Type B pancreatic cell (in vitro differentiated cells): Measurements from ENCODE around the gene KRTAP10-3. TPM values are rescaled to one million over a fixed set of nuclear protein-coding genes. Genes with fewer than 3 reads are reported as not detected.
"Not testable (repeated sequence)": the region's sequence is repeated elsewhere in the genome, so short reads cannot be mapped to it uniquely, and the experiment has no call there.

Experiments used
- DNase-seq: peaks from one replicate; pipeline ENCODE4 v3.0.0; 2021; ENCODE audit warnings: mixed read lengths; ENCODE audit not compliant: unreplicated experiment; ENCODE audit errors: extremely low spot score
- H3K27ac Mint-ChIP-seq: 2 replicates; pipeline ENCODE4 v1.8.0; 2021; ENCODE audit warnings: mild to moderate bottlenecking, mixed read lengths
- H3K27me3 Mint-ChIP-seq: 2 replicates; pipeline ENCODE4 v1.8.0; 2021; ENCODE audit warnings: mixed read lengths
- H3K36me3 Mint-ChIP-seq: 2 replicates; pipeline ENCODE4 v1.8.0; 2021; ENCODE audit warnings: mixed read lengths
- H3K4me1 Mint-ChIP-seq: one replicate; pipeline ENCODE4 v1.8.0; 2021; ENCODE audit warnings: mixed read lengths; ENCODE audit not compliant: unreplicated experiment
- H3K4me3 Mint-ChIP-seq: 2 replicates; pipeline ENCODE4 v1.8.0; 2021; ENCODE audit warnings: mild to moderate bottlenecking, mixed read lengths
- H3K9me3 Mint-ChIP-seq: 2 replicates; pipeline ENCODE4 v1.8.0; 2021; ENCODE audit warnings: mixed read lengths
- CTCF ChIP-seq: fragments of 200-600 bp; sonication (generic); conservative IDR thresholded peaks from 2 replicates; pipeline ENCODE4 v1.5.0; 2021; ENCODE audit warnings: antibody characterized with exemption, mild to moderate bottlenecking
- total RNA-seq: library from RNA; stranded (reverse); gene quantifications from 2 replicates; pipeline ENCODE4 v1.2.1, GENCODE V29; 2021; ENCODE audit warnings: low replicate concordance

Gene KRTAP10-3
- total RNA-seq, 1 donor from 2014 or later: not detected

DNA sequence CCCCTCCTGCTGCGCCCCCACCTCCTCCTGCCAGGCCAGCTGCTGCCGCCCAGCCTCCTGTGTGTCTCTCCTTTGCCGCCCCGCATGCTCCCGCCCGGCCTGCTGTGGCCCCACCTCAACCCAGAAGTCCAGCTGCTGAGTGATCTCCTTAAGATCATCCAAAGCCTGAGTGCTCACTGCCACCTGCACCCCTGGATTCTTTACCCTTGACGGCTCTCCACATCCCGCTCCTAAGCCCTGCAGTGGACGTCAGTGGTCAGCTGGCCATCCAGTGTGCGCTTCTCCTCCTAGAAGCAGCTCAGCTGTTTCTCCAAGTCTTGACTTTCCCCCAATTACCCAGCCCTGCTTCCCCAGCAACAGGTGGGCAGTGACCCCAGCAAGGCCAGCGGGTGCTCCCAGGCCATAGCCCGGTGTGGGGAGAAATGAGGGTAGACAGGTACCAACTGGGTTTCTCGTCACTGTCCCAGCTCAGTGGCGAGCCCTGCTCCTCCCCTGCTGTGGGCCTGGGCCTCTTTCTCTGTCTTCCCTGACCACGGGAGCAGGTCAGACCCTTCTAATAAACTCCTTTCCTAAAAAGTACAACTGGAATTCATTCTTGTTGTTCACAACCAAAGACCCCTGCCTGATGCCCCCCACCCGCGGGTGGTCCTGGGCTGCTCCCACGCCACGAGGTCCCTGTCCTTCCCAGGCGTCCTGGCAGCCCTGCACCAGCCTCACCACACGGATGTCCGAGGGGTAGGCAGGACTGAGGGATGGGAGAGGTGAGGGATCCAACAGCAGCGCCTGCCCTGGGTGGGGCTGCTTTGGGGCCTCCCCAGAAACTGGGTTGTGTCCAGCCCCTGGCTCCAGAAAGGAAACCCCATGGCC, 43.2 kb upstream of the KRTAP10-3 start:
- Mint-ChIP-seq H3K4me3 (no peak overlapping the region), H3K36me3 (no peaks in the 10 kb centered on the region), H3K27me3 (peaks cover 8% of the 10 kb centered on the region), H3K27ac (no peak overlapping the region), H3K9me3 (peaks cover 13% of the 10 kb centered on the region), H3K4me1 (peaks cover 4% of the 10 kb centered on the region)
- DNase-seq: no peak
- TF ChIP-seq CTCF: no peak

DNA sequence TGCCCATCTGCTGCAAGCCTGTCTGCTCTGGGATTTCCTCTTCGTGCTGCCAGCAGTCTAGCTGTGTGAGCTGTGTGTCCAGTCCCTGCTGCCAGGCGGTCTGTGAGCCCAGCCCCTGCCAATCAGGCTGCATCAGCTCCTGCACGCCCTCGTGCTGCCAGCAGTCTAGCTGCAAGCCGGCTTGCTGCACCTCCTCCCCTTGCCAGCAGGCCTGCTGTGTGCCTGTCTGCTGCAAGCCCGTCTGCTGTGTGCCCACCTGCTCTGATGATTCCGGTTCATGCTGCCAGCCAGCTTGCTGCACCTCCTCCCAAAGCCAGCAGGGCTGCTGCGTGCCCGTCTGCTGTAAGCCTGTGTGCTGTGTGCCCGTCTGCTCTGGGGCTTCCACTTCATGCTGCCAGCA, 42.5 kb upstream of the KRTAP10-3 start:
- not testable (repeated sequence) for H3K27me3 Mint-ChIP-seq, H3K4me3 Mint-ChIP-seq
- peaks cover 13% of the 10 kb centered on the region for H3K9me3 Mint-ChIP-seq

GRCh38 chr21:44600118-44600978, 41.8 kb upstream of the KRTAP10-3 start, which contains the start of gene KRTAP10-7:
Gene KRTAP10-7, plus strand, starts transcription at chr21:44600597. Its CDS starts 25 bp downstream, at chr21:44600622.
- not testable (repeated sequence) for H3K4me3 Mint-ChIP-seq, H3K36me3 Mint-ChIP-seq, DNase-seq, H3K27me3 Mint-ChIP-seq, H3K27ac Mint-ChIP-seq, H3K4me1 Mint-ChIP-seq
- peaks cover 13% of the 10 kb centered on the region for H3K9me3 Mint-ChIP-seq

More for the DNA sequence above, 42.5 kb upstream of the KRTAP10-3 start:
- DNase-seq, H3K36me3 Mint-ChIP-seq, H3K27ac Mint-ChIP-seq, H3K4me1 Mint-ChIP-seq: not testable (repeated sequence)

- Mint-ChIP-seq H3K27ac (no peak overlapping the region), H3K36me3 (no peaks in the 10 kb centered on the region), H3K4me3 (no peak overlapping the region), H3K9me3 (peaks cover 13% of the 10 kb centered on the region), H3K27me3 (peaks cover under 1% of the 10 kb centered on the region), H3K4me1 (peaks cover 8% of the 10 kb centered on the region)
- no peak for TF ChIP-seq CTCF
- no peak for DNase-seq
These were observed 40.9 kb upstream of the KRTAP10-3 start for GRCh38 chr21:44599264-44600029.

- H3K4me3 Mint-ChIP-seq: no peak overlapping the region
- no peak for DNase-seq
- no peak for TF ChIP-seq CTCF
- H3K36me3 Mint-ChIP-seq: no peaks in the 10 kb centered on the region
- H3K9me3 Mint-ChIP-seq: peaks cover 13% of the 10 kb centered on the region
- H3K27me3 Mint-ChIP-seq: peaks cover 3% of the 10 kb centered on the region
- peaks cover 12% of the 10 kb centered on the region for H3K4me1 Mint-ChIP-seq
- H3K27ac Mint-ChIP-seq: peak overlapping the region; percentile 36
These were observed 39.5 kb upstream of the KRTAP10-3 start for GRCh38 chr21:44598061-44598460.

DNA sequence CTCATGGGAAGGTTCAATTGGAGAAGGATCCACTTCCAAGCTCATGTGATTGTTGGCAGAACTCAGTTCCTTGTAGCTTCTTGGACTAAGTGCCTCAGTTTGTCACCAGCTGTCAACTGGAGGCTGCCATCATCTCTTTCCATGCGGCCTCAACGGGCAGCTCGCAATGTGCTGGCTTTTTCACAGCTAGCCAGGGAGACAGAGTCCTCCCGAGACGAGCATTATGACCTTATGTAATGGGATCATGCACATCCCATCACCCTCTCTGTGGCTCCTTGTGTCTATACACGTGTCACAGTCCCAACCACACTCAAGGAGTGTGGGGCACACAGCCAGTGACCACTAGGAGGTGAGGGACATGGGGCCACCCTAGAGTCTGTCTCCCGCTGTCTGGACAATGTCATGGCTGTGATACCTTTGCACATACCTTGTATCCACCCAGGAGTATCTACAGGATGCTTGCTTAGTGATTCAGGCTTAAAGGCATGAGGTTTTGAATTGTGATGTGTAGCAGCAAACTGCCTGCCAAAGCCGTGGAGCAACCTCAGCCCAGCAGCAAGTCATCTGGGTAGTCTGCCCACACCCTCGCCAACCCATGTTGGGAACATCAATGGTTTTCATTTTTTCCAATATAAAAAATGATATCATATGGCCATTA, 37.6 kb upstream of the KRTAP10-3 start:
- Mint-ChIP-seq H3K4me1 (peaks cover 12% of the 10 kb centered on the region), H3K27ac (no peak overlapping the region), H3K27me3 (peaks cover 3% of the 10 kb centered on the region), H3K4me3 (no peak overlapping the region), H3K9me3 (peaks cover 13% of the 10 kb centered on the region), H3K36me3 (no peaks in the 10 kb centered on the region)
- no peak for TF ChIP-seq CTCF
- no peak for DNase-seq
